Measurements from ENCODE around the gene NUCB1.
"Not testable (repeated sequence)": the region's sequence is repeated elsewhere in the genome, so short reads cannot be mapped to it uniquely, and the experiment has no call there.

DNA sequence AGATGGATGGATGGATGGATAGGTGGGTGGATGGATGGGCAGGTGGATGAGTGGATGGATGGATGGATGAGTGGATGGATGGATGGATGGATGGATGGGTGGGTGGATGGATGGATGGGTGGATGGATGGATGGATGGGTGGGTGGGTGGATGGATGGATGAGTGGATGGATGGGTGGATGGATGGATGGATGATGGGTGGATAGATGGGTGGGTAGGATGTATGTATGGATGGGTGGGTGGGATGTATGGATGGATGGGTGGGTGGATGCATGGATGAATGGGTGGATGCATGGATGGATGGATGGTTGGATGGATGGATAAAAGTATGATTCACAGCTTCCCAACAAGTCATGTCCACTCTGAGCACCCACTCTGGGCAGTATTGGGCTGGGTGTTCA is 3.7 kb downstream of the NUCB1 start:
- not testable (repeated sequence) for TF ChIP-seq CTCF, POLR2A, POLR2AphosphoS5 (IDR thresholded peaks at IDR 0.05)
